ENCODE measurements around the gene BAG3. TPM values are rescaled to one million over a fixed set of nuclear protein-coding genes. Genes with fewer than 3 reads are reported as not detected.
A peak's percentile ranks its signal among the peaks of the same experiment; 100 is the strongest.
"Not testable (repeated sequence)": the region's sequence is repeated elsewhere in the genome, so short reads cannot be mapped to it uniquely, and the experiment has no call there.

Gene BAG3
- total RNA-seq, 2 experiments from 2014 or later, result 13.4 to 14.3 TPM

- Mint-ChIP-seq H3K9me3 (no peaks in the 10 kb centered on the region), H3K4me3 (no peak overlapping the region), H3K36me3 (ENCODE audit: low read depth) (peaks cover 19% of the 10 kb centered on the region), H3K27ac (peak overlapping the region; percentile 36), H3K27me3 (no peaks in the 10 kb centered on the region), H3K4me1 (ENCODE audit: low read depth) (peaks cover 47% of the 10 kb centered on the region)
- DNase-seq (no peak), ATAC-seq (no peak)
- intact Hi-C loops (cut with micrococcal nuclease), result no loop called here
- TF ChIP-seq CTCF (IDR thresholded peaks at IDR 0.05), result no peak
- POLR2A ChIA-PET, result no interaction called here
- CTCF ChIA-PET, result interaction anchor here (0.7 to 1.5 kb wide), 4 partner anchors 14 to 215 kb away, joined by 3 to 5 read pairs (median 3); no protein-coding TSS in a partner anchor
These were observed 5.6 kb downstream of the BAG3 start for GRCh38 chr10:119656760-119657159.

- H3K4me1 Mint-ChIP-seq (ENCODE audit: low read depth), result peaks cover 50% of the 10 kb centered on the region
These were observed 6.5 kb downstream of the BAG3 start for GRCh38 chr10:119657725-119658124.

GRCh38 chr10:119658274-119658673 lies 7.1 kb downstream of the BAG3 start:
- H3K4me1 Mint-ChIP-seq (ENCODE audit: low read depth), result peaks cover 45% of the 10 kb centered on the region
- intact Hi-C loops (cut with micrococcal nuclease), result no loop called here
- no peak overlapping the region for H3K27ac Mint-ChIP-seq

More at GRCh38 chr10:119657725-119658124, 6.5 kb downstream of the BAG3 start:
- TF ChIP-seq CTCF (IDR thresholded peaks at IDR 0.05), result no peak
- H3K36me3 Mint-ChIP-seq (ENCODE audit: low read depth), result peaks cover 22% of the 10 kb centered on the region
- no peaks in the 10 kb centered on the region for H3K9me3 Mint-ChIP-seq
- no peak for DNase-seq
- POLR2A ChIA-PET, result no interaction called here
- no peak overlapping the region for H3K27ac Mint-ChIP-seq
- no peak for ATAC-seq
- CTCF ChIA-PET, result interaction anchor here (0.9 kb wide), 1 partner anchor 68 kb away, joined by 3 read pairs; the partner anchor contains the start of gene INPP5F
- H3K4me3 Mint-ChIP-seq, result no peak overlapping the region
- intact Hi-C loops (cut with micrococcal nuclease), result no loop called here
- H3K27me3 Mint-ChIP-seq, result no peaks in the 10 kb centered on the region

GRCh38 chr10:119659951-119660350 lies 8.8 kb downstream of the BAG3 start:
- H3K9me3 Mint-ChIP-seq, result no peaks in the 10 kb centered on the region
- POLR2A ChIA-PET, result no interaction called here
- no peaks in the 10 kb centered on the region for H3K27me3 Mint-ChIP-seq
- H3K27ac Mint-ChIP-seq, result no peak overlapping the region
- CTCF ChIA-PET, result interaction anchor here (1.3 kb wide), 1 partner anchor 9 kb away, joined by 3 read pairs; no protein-coding TSS in a partner anchor
- no peak for ATAC-seq
- no peak overlapping the region for H3K4me3 Mint-ChIP-seq
- intact Hi-C loops (cut with micrococcal nuclease), result no loop called here
- DNase-seq, result no peak
- peaks cover 41% of the 10 kb centered on the region for H3K4me1 Mint-ChIP-seq (ENCODE audit: low read depth)
- H3K36me3 Mint-ChIP-seq (ENCODE audit: low read depth), result peaks cover 13% of the 10 kb centered on the region
- no peak for TF ChIP-seq CTCF (IDR thresholded peaks at IDR 0.05)

More at GRCh38 chr10:119658274-119658673, 7.1 kb downstream of the BAG3 start:
- Mint-ChIP-seq H3K9me3 (no peaks in the 10 kb centered on the region), H3K4me3 (no peak overlapping the region), H3K27me3 (no peaks in the 10 kb centered on the region), H3K36me3 (ENCODE audit: low read depth) (peaks cover 21% of the 10 kb centered on the region)
- CTCF ChIA-PET, result no interaction called here
- DNase-seq (no peak), ATAC-seq (no peak)
- TF ChIP-seq CTCF (IDR thresholded peaks at IDR 0.05), result no peak
- POLR2A ChIA-PET, result interaction anchor here (1.2 kb wide), 1 partner anchor 68 kb away, joined by 3 read pairs; the partner anchor contains the start of gene INPP5F

GRCh38 chr10:119662076-119662605 lies 11.0 kb downstream of the BAG3 start:
- DNase-seq; intact Hi-C loops (cut with micrococcal nuclease); H3K36me3 Mint-ChIP-seq (ENCODE audit: low read depth); H3K27me3 Mint-ChIP-seq; H3K27ac Mint-ChIP-seq; H3K4me3 Mint-ChIP-seq; H3K9me3 Mint-ChIP-seq; ATAC-seq; POLR2A ChIA-PET: not testable (repeated sequence)
- CTCF ChIA-PET, result interaction anchor here (1.1 to 1.8 kb wide), 2 partner anchors 20 to 25 kb away, joined by 3 to 8 read pairs; no protein-coding TSS in a partner anchor
- H3K4me1 Mint-ChIP-seq (ENCODE audit: low read depth), result peaks cover 25% of the 10 kb centered on the region
